Measurements from ENCODE around the gene STK17B. TPM values are rescaled to one million over a fixed set of nuclear protein-coding genes. Genes with fewer than 3 reads are reported as not detected.

The STK17B gene
- total and polyA plus RNA-seq, 9 of the 15 experiments (the other 6 are each of a cell fraction or from before 2014, with no cell fraction given): 2.3 to 17.7 (median 8.5) TPM

DNA sequence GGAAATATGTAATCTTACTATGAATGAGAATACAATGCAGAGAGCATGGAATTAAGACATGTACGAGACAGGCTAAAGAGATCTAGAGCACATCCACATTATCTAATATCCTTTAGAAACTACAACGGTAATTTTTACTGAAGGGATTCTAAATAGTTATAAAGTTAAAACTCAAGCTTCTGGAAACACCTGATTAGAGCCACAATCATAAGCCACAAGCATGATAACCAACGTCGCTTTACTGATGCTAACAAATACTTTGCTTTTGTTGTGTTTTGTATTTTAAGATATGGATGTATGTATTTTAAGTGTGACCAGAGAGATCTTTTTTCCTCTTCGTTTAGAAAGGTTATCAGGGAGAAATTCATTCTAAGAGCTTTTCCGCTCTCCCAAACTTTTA is 44.0 kb upstream of the STK17B start:
- Histone ChIP-seq H3K4me1 (replicated peaks in 1 of 2; ENCODE audit: control insufficient read depth in 2 of 2, insufficient read depth in 2 of 2, low read length in 2 of 2) (peaks cover 0 to 5% of the 10 kb centered on the region in 2 experiments; a peak in 2 of 5 replicates), H3K4me2 (ENCODE audit: insufficient read depth, low read length) (no peak overlapping the region), H3K9me3 (replicated peaks; ENCODE audit: control insufficient read depth, insufficient read depth, low read depth, low read length) (no peaks in the 10 kb centered on the region), H3K9ac (ENCODE audit: insufficient read depth in 1 of 2, low read depth in 2 of 2, low read length in 2 of 2) (no peak overlapping the region), H3K36me3 (ENCODE audit: control insufficient read depth, insufficient read depth, low read length) (no peaks in the 10 kb centered on the region), H3K9me1 (ENCODE audit: control insufficient read depth, insufficient read depth, low read length) (no peaks in the 10 kb centered on the region), H3K27ac (ENCODE audit: extremely low read depth, low read depth, low read length) (no peak overlapping the region), H4K20me1 (replicated peaks; ENCODE audit: control insufficient read depth, insufficient read depth, low read length) (no peaks in the 10 kb centered on the region), H3K4me3 (no peak overlapping the region), H3K79me2 (ENCODE audit: control insufficient read depth, insufficient read depth, low read length) (no peaks in the 10 kb centered on the region), H2AFZ (ENCODE audit: low read depth, low read length) (no peak overlapping the region), H3K27me3 (ENCODE audit: control insufficient read depth in 2 of 2, insufficient read depth in 2 of 2, low read length in 2 of 2) (no peaks in the 10 kb centered on the region)
- FAIRE-seq (no peak), DNase-seq (ENCODE audit: extremely low read depth in 1 of 4, low spot score in 3 of 4) (no peak), ATAC-seq (no peak)
- TF ChIP-seq, protein P1, sequence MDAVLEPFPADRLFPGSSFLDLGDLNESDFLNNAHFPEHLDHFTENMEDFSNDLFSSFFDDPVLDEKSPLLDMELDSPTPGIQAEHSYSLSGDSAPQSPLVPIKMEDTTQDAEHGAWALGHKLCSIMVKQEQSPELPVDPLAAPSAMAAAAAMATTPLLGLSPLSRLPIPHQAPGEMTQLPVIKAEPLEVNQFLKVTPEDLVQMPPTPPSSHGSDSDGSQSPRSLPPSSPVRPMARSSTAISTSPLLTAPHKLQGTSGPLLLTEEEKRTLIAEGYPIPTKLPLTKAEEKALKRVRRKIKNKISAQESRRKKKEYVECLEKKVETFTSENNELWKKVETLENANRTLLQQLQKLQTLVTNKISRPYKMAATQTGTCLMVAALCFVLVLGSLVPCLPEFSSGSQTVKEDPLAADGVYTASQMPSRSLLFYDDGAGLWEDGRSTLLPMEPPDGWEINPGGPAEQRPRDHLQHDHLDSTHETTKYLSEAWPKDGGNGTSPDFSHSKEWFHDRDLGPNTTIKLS (IDR thresholded peaks at IDR 0.05; ENCODE audit: borderline replicate concordance, low read depth): no peak
- TF ChIP-seq TAF9B (IDR thresholded peaks at IDR 0.05; ENCODE audit: partially characterized antibody) (no peak), RFX1 (IDR thresholded peaks at IDR 0.05) (no peak), BACH1 (tag; IDR thresholded peaks at IDR 0.05) (no peak), ZFP30 (CRISPR knock-in tag; IDR thresholded peaks at IDR 0.05; ENCODE audit: borderline replicate concordance) (no peak), HMG20B (CRISPR knock-in tag; IDR thresholded peaks at IDR 0.05) (no peak), FOXP1 (CRISPR knock-in tag; IDR thresholded peaks at IDR 0.05) (no peak), ZBTB7A (IDR thresholded peaks at IDR 0.05; ENCODE audit: borderline replicate concordance, control insufficient read depth, low read depth, low read length) (no peak), ZNF79 (CRISPR knock-in tag; IDR thresholded peaks at IDR 0.05; ENCODE audit: low read depth) (no peak), JUND (IDR thresholded peaks at IDR 0.05; ENCODE audit: borderline replicate concordance, low read depth, low read length) (no peak), JUND (tag; IDR thresholded peaks at IDR 0.05; ENCODE audit: borderline replicate concordance, low read depth, low read length) (no peak), CREBBP (IDR thresholded peaks at IDR 0.05; ENCODE audit: low read depth, low read length) (no peak), SMARCA4 (IDR thresholded peaks at IDR 0.05) (no peak)
- TF ChIP-seq, protein P2, sequence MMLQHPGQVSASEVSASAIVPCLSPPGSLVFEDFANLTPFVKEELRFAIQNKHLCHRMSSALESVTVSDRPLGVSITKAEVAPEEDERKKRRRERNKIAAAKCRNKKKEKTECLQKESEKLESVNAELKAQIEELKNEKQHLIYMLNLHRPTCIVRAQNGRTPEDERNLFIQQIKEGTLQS (IDR thresholded peaks at IDR 0.05): no peak
- TF ChIP-seq, protein P2 (CRISPR knock-in tag; conservative IDR thresholded peaks at IDR 0.05): no peak
- TF ChIP-seq, protein P3, sequence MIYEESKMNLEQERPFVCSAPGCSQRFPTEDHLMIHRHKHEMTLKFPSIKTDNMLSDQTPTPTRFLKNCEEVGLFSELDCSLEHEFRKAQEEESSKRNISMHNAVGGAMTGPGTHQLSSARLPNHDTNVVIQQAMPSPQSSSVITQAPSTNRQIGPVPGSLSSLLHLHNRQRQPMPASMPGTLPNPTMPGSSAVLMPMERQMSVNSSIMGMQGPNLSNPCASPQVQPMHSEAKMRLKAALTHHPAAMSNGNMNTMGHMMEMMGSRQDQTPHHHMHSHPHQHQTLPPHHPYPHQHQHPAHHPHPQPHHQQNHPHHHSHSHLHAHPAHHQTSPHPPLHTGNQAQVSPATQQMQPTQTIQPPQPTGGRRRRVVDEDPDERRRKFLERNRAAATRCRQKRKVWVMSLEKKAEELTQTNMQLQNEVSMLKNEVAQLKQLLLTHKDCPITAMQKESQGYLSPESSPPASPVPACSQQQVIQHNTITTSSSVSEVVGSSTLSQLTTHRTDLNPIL (CRISPR knock-in tag; IDR thresholded peaks at IDR 0.05): no peak
- TF ChIP-seq, protein P4, sequence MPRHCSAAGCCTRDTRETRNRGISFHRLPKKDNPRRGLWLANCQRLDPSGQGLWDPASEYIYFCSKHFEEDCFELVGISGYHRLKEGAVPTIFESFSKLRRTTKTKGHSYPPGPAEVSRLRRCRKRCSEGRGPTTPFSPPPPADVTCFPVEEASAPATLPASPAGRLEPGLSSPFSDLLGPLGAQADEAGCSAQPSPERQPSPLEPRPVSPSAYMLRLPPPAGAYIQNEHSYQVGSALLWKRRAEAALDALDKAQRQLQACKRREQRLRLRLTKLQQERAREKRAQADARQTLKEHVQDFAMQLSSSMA (CRISPR knock-in tag; IDR thresholded peaks at IDR 0.05): no peak
- BruUV-seq (replicated peaks): no TSS peak
- POLR2A ChIA-PET: interaction anchor here (1.0 kb wide), 1 partner anchor 11 kb away, joined by 3 read pairs; no protein-coding TSS in a partner anchor
- whole genome bisulfite sequencing (ENCODE audit: insufficient coverage, low coverage, missing lambda C conversion rate): 25% methylated on average over 6 of the region's 6 CpGs
- intact Hi-C loops (cut with micrococcal nuclease) (no loop called here), in situ Hi-C loops (cut with MboI) (no loop called here)
- CTCF ChIA-PET (ENCODE audit: low intra/inter-chr PET ratio): no interaction called here
